NCI-H226 (cell line): ENCODE results near the gene NUBP1.
"Not testable (repeated sequence)": the region's sequence is repeated elsewhere in the genome, so short reads cannot be mapped to it uniquely, and the experiment has no call there.

Source experiments
- DNase-seq: peaks from one replicate; pipeline ENCODE4 v3.0.0-alpha.2; 2015

NUBP1 gene

DNA sequence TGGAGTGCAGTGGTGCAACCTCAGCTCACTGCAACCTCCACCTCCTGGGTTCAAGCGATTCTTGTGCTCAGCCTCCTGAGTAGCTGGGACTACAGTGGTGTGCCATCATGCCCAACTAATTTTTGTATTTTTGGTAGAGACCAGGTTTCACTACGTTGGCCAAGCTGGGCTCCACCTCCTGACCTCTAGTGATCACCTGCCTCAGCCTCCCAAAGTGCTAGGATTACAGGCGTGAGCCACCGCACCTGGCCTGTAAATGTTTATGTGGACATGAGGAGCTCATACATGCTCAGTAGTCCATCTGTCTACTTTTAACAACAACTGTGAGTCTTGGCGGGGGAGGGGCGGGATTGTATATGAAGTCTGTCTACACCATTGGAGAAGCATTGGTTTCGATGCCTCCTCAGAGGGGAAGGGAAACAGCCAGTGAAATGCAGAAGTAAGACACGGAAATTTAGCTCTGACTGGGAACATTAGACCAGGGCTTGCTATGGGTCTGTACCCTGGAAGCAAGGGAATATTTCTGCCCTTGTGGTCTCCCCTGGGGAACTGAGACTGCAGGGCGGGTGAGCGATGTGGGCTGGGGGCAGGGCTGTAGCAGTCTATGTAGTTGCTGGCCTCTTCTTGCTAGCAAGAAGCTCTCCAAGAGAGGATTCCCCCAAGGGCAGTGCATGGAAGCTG lies 9.3 kb downstream of the NUBP1 start:
- no peak for DNase-seq

DNA sequence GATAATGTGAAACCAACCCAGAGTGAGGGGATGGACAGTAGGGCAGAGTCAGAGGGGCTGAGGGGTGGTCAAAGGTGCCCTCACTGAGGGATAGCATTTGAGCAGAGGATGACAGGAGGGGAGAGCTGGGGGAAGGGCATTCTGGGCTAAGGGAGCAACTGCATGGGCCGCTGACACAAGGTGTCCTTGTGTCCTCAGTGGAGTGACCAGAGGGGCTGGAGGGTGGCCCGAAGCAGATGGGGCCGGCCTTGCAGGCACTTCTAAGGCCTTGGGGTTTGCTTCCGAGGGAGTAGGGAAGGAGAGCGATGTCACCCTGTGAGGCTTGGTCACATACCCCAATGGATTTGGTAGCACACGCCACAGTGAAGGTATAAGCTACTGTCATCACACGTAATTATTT lies 10.0 kb downstream of the NUBP1 start:
- DNase-seq: no peak

DNA sequence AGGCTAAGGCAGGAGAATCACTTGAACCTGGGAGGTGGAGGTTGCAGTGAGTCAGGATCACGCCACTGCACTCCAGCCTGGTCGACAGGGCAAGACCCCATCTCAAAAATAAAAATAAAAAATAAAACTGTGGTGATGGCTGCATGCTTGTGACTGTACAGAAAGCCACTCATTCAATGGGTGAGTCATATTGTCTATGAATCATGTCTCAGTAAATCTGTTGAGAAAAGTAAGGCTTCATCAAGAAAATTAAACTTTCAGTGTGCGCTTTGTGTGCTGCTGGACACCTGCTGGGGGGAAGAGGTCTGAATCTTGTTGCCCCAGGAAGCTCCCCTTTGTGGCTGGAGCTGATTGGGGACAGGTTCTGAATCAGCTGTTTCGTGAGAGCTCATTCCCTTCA lies 11.3 kb downstream of the NUBP1 start:
- no peak for DNase-seq

DNA sequence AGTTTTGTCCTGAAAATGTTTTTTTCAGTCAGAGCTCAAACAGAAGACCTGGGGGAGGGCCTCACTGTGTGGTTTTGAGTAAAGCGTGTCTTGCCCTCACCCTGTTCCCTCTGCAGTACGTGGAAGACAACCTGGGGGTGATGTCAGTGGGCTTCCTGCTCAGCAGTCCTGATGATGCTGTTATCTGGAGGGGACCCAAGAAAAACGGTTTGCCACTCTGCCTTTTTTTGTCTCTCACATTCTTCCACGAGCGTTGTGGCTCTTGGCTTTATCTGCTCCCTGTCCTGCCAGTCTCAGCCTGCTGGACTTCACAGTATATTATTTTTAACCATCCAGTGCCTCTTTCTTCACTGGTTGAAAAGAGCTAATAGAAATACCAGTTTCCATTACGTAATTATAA lies 12.9 kb downstream of the NUBP1 start:
- no peak for DNase-seq

DNA sequence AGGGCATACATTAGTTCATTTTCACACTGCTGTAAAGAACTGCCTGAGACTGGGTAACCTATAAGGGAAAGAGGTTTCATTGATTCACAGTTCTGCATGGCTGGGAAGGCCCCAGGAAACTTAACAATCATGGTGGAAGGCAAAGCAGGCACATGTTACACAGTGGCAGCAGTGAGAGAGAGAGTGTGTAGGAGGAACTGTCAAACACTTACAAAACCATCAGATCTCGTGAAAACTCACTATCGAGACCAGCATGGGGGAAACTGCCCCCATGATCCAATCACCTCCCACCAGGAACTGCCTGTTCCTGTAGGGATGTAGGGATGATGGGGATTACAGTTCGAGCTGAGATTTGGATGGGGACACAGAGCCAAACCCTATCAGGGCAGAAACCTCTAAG lies 17.2 kb downstream of the NUBP1 start:
- DNase-seq: no peak

GRCh38 chr16:10761373-10761772 lies 17.7 kb downstream of the NUBP1 start:
- DNase-seq: no peak

- no peak for DNase-seq
Measured at GRCh38 chr16:10762336-10763016, 18.8 kb downstream of the NUBP1 start.

- DNase-seq: no peak
Measured at GRCh38 chr16:10763456-10763855, 19.8 kb downstream of the NUBP1 start.

GRCh38 chr16:10765772-10766171 lies 22.1 kb downstream of the NUBP1 start:
- no peak for DNase-seq

GRCh38 chr16:10767127-10767526 lies 23.5 kb downstream of the NUBP1 start:
- no peak for DNase-seq

DNA sequence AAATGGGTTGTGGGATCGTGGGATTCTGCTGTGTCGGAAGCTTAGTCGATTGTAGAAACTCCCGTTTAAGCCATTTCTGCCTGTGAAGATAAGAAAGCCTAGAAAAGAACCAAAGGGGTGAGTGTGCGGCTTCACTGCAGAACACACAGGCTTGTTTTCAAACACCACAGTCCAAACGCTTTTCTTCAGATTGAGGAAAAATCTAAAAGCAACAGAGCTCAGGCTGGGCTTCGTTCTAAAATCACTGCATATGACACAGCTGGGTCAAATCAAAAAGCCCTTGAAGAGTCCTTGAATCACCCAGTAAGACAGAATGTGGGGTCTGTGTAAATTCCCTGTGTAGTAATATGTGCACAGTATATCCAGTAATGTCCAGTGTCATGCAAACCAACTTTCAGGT lies 25.7 kb downstream of the NUBP1 start:
- no peak for DNase-seq

GRCh38 chr16:10770907-10771306 lies 27.3 kb downstream of the NUBP1 start:
- DNase-seq: no peak

- DNase-seq: no peak
Measured at GRCh38 chr16:10776280-10776679, 32.6 kb downstream of the NUBP1 start.

DNA sequence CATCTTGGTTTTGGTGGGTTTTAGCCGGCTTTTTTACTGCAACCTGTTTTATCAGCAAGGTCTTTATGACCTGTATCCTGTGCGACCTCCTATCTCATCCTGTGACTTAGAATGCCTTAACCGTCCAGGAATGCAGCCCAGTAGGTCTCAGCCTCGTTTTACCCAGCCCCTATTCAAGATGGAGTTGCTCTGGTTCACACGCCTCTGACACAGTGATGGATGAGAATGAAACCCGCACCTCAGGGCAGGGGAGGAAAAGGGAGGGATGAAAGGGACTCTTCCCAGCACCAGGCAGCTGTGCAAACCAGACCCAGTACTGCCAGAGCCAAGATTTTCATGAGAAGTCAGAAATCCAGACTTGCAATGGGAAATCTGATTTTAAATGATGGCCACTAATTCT lies 33.3 kb downstream of the NUBP1 start:
- DNase-seq: not testable (repeated sequence)

GRCh38 chr16:10777356-10777755 lies 33.7 kb downstream of the NUBP1 start:
- DNase-seq: no peak

DNA sequence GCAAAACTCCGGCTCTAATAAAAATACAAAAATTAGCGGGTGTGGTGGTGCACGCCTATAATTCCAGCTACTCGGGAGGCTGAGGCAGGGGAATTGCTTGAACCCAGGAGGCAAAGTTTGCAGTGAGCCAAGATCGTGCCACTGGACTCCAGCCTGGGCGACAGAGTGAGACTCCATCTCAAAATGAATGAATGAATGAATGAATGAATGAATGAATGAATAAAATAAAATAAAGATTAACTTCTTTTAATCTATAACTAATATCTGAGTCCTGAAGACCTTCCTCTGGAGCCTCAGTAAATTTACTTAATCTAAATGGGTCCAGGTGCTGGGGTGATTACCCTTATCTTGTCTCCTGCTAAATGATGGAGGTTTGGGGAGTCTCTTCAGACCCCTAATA lies 36.3 kb downstream of the NUBP1 start:
- not testable (repeated sequence) for DNase-seq

GRCh38 chr16:10780628-10781027 lies 37.0 kb downstream of the NUBP1 start:
- DNase-seq: no peak

GRCh38 chr16:10782628-10783027 lies 39.0 kb downstream of the NUBP1 start:
- DNase-seq: no peak

- DNase-seq: no peak
Measured at GRCh38 chr16:10787304-10787703, 43.7 kb downstream of the NUBP1 start.

DNA sequence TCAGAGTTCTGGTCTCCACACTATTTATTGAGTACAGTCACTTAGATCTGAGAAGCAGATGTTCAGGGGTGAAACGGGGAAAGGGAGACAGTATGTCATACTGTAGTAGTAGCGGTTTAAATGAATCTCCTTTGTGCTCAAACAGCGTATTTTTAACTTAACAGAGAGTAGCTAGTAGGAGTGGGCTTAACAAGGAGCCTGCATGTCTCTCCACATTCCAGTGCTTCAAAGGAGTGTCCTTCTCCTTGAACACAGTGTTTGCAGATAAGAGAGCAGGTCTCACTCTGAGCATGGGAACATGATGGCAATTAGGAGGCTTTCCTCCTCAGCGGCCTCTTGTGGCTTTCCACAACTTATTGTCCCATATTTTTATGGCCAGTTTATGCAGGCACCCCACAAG lies 45.0 kb downstream of the NUBP1 start:
- DNase-seq: not testable (repeated sequence)

DNA sequence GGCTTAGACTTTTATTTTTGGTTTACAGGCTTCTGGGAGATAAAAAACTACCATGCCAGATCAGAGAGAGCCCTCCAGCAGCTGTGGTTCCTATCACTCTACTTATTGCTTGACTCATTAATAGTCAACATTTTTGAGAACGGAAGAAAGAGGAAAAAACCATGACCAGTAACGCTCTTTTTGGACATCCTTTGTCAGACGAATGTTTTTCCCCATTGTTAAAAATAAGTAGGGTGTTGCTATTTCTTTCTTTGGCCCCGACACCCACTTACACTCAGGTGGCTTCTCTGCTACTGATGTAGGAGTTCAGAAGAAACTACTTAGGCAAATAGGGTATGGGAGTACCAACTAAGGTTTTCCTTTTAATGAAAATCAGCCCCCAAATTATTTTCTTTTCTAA lies 47.4 kb downstream of the NUBP1 start:
- DNase-seq: no peak

DNA sequence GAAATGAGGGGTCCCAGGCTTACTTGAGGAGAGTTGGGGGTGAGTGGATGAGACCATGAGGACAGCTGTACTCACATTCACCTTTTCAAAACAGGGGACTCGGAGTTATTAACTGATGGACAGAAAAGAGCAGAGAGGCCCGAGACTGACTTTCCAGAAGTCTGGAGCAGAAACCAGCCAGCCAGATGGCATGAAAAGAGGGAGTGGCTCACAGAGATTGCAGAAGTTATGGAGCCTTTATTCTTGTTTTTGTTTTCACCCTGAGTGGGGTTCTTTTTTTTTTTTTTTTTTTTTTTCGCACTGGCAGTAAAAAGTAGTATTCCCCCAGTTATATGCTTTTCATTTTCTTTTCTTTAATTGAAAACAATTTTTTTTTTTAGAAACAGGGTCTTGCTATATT lies 56.1 kb downstream of the NUBP1 start:
- no peak for DNase-seq

GRCh38 chr16:10805334-10805733 lies 61.7 kb downstream of the NUBP1 start:
- no peak for DNase-seq

GRCh38 chr16:10806698-10807097 lies 63.1 kb downstream of the NUBP1 start:
- no peak for DNase-seq

DNA sequence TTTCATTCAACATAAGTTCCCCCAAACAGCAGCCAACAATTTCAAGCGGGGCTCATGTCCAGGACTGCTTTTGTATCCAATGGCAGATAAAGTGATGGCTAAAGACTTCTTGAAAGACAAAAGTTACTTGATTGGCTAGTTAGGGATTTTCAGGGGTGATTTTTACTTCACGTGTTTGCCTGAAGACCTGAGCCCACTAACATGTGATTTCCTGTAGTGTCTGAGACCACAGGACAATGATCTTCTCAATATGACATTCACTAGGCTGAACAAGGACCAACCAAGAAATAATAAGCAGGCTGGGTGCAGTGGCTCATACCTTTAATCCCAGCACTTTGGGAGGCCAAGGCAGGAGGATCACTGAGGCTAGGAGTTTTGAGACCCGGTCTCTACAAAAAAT lies 64.6 kb downstream of the NUBP1 start:
- no peak for DNase-seq
